ENCODE measurements around the gene ADGRL1. TPM values are rescaled to one million over a fixed set of nuclear protein-coding genes. Genes with fewer than 3 reads are reported as not detected.

The ADGRL1 gene
- total RNA-seq, 1 experiment from 2014 or later: 88.6 TPM

- TF ChIP-seq POLR2A (IDR thresholded peaks at IDR 0.05; ENCODE audit: borderline replicate concordance, extremely low read depth, insufficient read depth, insufficient read length) (no peak), EGR1 (IDR thresholded peaks at IDR 0.05; ENCODE audit: low read depth) (no peak)
Observed at GRCh38 chr19:14185158-14185557, 20.8 kb downstream of the ADGRL1 start (continued).

GRCh38 chr19:14183741-14184350, 22.1 kb downstream of the ADGRL1 start:
- intact Hi-C loops (cut with micrococcal nuclease): no loop called here
- Histone ChIP-seq H3K9me3 (ENCODE audit: control insufficient read depth in 1 of 2, insufficient read depth in 1 of 2, low read depth in 1 of 2, low read length in 2 of 2) (no peaks in the 10 kb centered on the region), H3K27ac (ENCODE audit: low read depth, low read length) (no peak overlapping the region), H3K27me3 (ENCODE audit: insufficient read depth, low read length) (no peaks in the 10 kb centered on the region), H4K20me1 (ENCODE audit: insufficient read depth) (no peaks in the 10 kb centered on the region), H3K36me3 (ENCODE audit: control insufficient read depth in 1 of 2, insufficient read depth in 2 of 2, low read length in 2 of 2) (no peaks in the 10 kb centered on the region; a peak in 1 of 4 replicates), H3K4me2 (ENCODE audit: low read length) (no peak overlapping the region), H2AFZ (ENCODE audit: low read depth, low read length, poor library complexity, severe bottlenecking) (no peak overlapping the region), H3K4me1 (ENCODE audit: control insufficient read depth in 1 of 2, insufficient read depth in 2 of 2, low read length in 2 of 2) (no peaks in the 10 kb centered on the region), H3K4me3 (replicated peaks in 1 of 2; ENCODE audit: low read depth in 1 of 2, low read length in 2 of 2) (no peak overlapping the region), H3K9me2 (ENCODE audit: insufficient read depth) (no peaks in the 10 kb centered on the region), H3K9ac (ENCODE audit: low read length) (no peak overlapping the region), H3K79me2 (ENCODE audit: insufficient read depth, low read length) (peaks cover 57% of the 10 kb centered on the region)
- RAD21 ChIA-PET (ENCODE audit: low non-redundant PET in 1 of 2, low total read pairs in 2 of 2, uncharacterized antibody in 2 of 2, unreplicated experiment in 2 of 2): no interaction called here
- no peak for DNase-seq (ENCODE audit: low read depth, low spot score)
- no TSS peak for BruUV-seq (replicated peaks)
- POLR2A ChIA-PET: no interaction called here
- TF ChIP-seq EZH2 (IDR thresholded peaks at IDR 0.05) (no peak), CEBPB (IDR thresholded peaks at IDR 0.05; ENCODE audit: low read depth) (no peak), EZH2phosphoT487 (IDR thresholded peaks at IDR 0.05; ENCODE audit: borderline replicate concordance) (no peak), ELF1 (IDR thresholded peaks at IDR 0.05; ENCODE audit: borderline replicate concordance, low read depth) (no peak), ZFX (IDR thresholded peaks at IDR 0.05) (no peak), JUND (IDR thresholded peaks at IDR 0.05) (no peak), POLR2A (IDR thresholded peaks at IDR 0.05; ENCODE audit: borderline replicate concordance, extremely low read depth, insufficient read depth, insufficient read length) (no peak), TCF7L2 (IDR thresholded peaks at IDR 0.05; ENCODE audit: borderline replicate concordance, extremely low read depth, insufficient read depth, insufficient read length) (no peak), ZBTB33 (IDR thresholded peaks at IDR 0.05; ENCODE audit: extremely low read depth, insufficient replicate concordance, low read length) (no peak), ZNF274 (IDR thresholded peaks at IDR 0.05; ENCODE audit: low read depth, low read length) (no peak), YY1 (IDR thresholded peaks at IDR 0.05; ENCODE audit: extremely low read depth, insufficient replicate concordance, low read depth, low read length) (no peak), CBX3 (IDR thresholded peaks at IDR 0.05; ENCODE audit: low read depth) (no peak), POLR2AphosphoS5 (IDR thresholded peaks at IDR 0.05; ENCODE audit: low read depth, low read length) (no peak)
- TF ChIP-seq, protein P1, sequence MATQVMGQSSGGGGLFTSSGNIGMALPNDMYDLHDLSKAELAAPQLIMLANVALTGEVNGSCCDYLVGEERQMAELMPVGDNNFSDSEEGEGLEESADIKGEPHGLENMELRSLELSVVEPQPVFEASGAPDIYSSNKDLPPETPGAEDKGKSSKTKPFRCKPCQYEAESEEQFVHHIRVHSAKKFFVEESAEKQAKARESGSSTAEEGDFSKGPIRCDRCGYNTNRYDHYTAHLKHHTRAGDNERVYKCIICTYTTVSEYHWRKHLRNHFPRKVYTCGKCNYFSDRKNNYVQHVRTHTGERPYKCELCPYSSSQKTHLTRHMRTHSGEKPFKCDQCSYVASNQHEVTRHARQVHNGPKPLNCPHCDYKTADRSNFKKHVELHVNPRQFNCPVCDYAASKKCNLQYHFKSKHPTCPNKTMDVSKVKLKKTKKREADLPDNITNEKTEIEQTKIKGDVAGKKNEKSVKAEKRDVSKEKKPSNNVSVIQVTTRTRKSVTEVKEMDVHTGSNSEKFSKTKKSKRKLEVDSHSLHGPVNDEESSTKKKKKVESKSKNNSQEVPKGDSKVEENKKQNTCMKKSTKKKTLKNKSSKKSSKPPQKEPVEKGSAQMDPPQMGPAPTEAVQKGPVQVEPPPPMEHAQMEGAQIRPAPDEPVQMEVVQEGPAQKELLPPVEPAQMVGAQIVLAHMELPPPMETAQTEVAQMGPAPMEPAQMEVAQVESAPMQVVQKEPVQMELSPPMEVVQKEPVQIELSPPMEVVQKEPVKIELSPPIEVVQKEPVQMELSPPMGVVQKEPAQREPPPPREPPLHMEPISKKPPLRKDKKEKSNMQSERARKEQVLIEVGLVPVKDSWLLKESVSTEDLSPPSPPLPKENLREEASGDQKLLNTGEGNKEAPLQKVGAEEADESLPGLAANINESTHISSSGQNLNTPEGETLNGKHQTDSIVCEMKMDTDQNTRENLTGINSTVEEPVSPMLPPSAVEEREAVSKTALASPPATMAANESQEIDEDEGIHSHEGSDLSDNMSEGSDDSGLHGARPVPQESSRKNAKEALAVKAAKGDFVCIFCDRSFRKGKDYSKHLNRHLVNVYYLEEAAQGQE (IDR thresholded peaks at IDR 0.05; ENCODE audit: low read depth): no peak
- no peak for ATAC-seq
- CTCF ChIA-PET: interaction anchor here (0.7 kb wide), 1 partner anchor 15 kb away, joined by 4 read pairs; no protein-coding TSS in a partner anchor
